NCI-H226 (cell line): ENCODE data around the gene FNDC3B.

Source experiments
- DNase-seq: peaks from one replicate; pipeline ENCODE4 v3.0.0-alpha.2; 2015

FNDC3B gene

DNA sequence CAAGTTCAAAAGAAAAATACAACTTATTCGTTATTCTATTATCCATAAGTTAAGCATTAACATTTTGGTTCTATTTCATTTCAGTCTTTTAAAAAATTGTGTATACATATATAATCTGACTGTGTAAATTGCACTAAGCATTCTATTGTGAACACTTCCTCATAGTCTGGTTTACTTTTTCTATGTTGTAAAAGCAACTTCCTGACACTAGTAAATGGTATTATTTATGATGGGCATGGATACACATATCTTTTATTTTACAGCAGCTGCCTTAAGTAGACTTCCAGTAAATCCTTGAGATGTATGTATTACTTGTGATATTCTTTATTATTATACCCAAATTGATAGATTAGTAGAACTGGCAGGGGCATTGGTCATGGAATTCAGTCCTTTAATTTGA lies 58.2 kb downstream of the FNDC3B start:
- no peak for DNase-seq

DNA sequence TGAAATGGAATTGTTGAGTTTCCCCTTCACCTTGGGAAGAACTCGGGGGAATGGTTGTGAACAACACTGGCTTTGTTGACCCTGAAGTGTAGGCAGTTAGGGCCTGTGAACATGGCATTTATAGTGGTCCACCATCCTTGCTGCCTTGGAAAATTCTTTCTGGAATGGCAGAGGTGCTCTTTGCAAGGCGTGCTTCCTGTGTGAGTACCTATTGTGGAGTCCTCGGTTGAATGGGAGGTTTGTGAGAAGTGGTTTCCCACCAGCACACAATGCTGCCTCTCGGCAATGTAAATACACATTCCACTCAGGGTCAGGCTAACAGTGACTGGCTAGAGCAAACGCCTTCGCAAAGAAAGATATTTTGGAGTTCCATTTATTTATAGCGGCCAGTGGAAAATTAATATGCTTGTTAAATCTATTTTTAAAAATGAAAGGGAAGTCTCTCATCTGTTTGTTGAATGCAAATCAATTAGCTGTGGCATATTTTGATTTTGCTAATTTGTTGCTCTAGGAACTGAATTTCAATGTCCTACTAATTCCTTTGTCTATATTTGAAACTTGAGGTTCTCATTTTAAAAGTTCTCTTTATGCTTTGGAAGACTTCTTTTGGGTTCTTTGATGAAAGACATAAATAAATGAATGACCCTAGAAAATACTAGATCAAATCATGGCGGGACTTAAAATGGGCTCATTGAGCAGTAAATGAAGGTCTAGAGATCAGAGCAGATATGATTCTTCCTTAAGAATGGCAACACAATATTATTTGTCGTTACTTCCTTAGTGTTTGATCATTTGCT lies 59.5 kb downstream of the FNDC3B start:
- no peak for DNase-seq

DNA sequence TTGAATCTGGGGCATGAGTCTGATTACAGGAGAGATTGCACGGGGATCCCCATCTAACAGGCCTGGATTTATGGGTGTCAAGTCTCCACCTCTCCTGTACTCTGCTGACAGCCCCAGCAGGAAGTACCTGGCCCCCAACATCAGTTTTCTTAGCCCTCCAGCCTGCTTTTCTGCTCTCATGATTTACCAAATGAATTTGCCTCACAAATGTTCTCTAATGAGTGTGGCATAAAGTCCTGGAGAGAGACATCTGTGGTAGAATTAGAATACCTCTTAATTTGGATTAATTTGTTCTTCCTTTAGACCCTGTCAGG lies 60.1 kb downstream of the FNDC3B start:
- DNase-seq, result no peak

DNA sequence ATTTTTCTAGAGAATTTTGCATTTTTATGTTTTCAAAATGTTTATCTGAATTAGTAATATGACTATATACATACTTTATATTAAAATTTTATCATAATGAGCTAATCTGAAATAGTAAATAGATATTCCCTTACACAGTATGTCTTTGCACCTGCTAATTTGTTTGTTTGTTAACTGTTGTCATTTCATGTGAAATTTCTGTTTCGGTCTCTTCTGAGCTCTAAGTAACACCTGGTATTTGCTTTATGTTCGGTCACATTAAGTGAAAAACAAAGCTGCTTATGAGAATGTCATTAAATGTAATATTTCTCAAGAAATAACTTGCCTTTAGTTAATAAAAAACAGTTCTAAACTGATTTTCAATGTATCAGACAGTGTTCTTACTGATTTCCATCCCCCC lies 61.1 kb downstream of the FNDC3B start:
- DNase-seq, result no peak

DNA sequence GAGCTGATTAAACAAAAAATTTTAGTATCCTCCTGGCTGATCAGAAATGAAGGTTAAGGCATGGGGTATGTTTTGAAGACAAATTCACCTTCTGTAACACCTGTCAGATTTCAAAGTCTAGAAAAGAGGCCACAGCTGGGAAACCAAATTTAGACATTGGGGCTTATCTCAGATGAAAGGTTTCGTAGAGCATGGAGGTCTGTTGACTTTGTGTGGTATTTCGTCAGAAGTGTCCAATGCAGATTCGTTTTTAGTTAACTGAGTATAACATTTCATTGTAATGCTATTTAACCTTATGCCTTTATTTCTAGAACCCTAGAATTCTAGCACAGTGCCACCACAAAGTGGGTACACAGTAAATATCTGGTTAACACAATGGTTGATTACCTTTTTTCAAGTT lies 61.7 kb downstream of the FNDC3B start:
- DNase-seq, result no peak

DNA sequence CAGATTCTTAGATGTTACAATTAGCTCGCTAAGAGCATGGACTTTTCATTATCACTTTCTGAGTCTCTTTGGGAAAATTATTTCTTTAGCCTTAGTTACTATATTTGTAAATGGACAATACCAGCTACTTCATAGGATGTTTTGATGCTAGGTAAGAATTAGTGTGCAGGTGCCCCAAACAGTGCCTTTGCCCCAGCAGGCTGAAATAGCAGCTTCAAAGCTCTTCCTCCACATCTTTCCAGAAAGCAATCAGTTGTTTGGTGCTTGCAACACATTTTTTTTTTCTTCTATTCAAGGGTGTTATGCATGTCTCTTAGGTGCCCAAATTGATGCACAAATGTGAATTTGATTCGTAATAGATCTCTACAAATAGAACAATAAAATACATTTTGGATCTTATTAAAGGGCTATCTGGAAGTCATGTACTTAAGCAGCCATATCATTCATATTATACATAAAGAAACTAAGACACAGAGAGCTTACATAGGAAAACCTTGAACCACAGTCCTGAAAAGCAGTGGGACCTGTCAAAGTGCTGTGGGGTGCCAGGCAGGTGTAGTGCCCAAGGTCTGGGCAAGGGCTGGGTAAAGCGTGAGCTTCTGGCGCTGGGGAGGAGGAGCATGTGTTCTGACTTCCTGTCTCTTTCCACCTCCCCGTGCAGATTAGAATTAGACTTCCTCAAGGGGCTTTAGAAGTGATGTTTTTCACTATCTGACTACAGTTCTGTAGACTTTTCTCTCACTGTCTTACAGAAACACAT lies 62.9 kb downstream of the FNDC3B start:
- no peak for DNase-seq

DNA sequence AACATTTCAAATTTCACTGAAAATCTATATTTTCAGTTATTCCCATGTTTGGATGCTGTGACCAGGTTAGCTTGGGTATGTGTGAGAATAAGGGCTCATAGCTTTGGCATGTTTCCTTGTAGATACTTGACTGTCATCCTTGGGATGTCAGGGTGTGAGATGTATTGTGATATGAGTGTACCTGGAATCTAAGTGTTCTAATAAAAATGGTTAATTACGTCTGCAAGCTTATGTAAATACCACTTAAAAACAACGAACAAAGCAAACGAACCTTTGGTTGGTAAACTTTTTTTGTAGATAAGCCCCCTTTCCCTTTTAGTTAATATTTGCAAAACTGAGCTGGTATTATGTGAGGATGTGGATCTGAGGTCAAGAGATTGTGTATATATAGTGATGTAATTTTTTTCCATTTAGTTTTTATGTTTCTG lies 63.5 kb downstream of the FNDC3B start:
- DNase-seq, result no peak

DNA sequence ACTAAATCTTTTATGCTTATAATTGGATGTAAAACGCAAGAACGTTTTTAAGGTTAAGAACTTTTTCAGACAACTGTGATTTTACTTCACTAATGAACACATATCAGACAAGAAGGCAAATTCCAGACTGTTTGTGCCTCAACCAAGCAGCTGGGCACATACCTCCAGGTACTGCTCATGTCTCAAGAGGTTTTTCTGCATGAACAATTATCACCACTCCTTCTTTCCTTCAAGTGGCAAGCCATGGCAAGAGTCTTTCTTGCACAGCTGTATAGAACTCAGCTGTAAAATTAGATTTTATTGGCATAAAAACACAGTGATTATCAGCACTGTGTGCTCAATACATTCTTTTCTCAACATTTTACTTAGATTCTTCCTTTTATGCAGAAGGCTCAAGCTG lies 64.3 kb downstream of the FNDC3B start:
- DNase-seq, result peak; percentile 37

DNA sequence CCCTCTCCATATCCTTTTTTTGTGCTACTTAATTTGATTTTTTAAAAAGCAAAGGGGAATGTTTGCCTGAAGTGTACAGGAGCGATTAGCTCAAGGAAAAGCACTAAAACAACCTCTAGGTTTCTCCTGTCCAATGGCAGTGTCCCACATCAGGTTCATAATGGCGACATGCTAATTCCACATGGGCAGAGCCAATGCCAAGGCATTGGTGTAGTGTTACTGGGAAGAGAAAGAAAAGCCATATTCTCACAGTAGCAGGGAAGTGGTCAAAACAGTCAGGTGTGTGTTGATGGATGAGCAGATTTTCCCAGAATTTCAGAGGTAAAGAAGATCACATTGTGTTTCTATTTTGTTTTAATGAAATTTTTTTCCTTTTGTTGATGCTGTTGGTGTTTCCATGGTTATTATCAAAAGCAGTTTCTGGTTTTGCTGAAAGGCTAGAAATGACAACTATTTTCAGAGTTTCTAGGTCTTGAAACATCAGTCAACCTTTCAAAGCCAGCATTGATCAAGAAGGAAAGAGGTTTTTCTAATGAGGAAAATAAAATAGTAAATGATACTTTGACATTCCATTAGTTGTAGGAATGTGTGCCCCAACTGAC lies 65.2 kb downstream of the FNDC3B start:
- DNase-seq, result peak; percentile 75

DNA sequence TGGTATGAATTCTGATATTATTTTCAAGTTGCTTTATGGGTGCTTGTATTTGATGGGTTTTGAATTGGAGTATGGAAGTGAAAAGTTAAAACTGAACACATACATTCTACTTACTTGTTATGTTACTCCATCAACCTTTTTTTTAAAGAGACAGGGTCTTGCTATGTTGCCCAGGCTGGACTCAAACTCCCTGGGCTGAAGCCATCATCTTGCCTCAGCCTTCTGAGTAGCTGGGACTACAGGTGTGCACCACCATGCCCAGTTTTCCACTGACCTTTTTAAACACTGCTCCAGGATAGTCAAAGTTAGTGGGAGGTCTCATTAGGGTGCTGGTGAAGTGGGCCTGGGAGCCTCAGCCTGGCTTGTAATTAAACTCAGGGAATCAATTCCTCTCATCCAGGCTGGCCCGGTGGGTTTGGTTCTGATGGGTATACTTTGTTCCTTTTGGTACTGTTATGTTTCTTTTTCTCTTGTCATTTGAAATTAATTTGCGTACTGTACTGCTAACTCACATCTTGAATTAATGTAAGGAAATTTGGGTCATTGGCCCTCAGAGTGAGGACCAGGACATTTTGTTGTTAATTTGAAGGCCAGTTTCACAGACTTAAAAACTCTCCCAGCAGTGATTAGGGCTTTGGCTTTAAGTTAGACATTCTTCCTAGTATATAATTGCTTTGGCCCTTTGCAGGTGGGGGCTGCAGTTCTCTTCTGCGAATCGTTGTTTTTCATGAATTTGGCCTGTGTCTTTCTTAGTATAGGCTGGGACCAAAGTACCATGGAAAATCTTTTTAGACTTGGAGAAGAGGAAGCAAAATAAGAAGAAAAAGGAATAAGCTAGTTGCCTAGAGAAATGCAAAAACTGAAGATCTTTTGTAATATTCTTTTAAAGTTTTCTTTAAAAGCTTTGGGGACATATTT lies 66.9 kb downstream of the FNDC3B start:
- no peak for DNase-seq

DNA sequence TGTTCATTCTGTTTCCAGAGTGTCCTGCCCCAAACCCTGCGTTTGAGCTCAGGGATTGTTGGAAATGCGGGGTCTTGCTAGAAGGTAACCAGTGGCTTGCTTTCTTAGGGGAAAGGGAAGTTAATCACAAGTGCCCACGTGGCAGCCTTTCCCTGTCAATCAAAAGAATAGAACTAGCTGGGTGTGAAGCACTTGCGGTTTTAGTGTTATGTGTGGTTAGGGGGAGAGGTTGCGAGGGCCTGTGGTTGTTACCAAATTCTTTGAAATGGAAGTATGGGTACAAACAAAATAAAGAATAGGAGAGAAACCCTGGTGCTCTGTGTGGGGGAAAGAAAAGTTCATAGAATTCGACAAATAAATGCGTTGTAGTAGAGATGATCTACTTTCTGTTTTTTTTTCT lies 67.6 kb downstream of the FNDC3B start:
- no peak for DNase-seq

DNA sequence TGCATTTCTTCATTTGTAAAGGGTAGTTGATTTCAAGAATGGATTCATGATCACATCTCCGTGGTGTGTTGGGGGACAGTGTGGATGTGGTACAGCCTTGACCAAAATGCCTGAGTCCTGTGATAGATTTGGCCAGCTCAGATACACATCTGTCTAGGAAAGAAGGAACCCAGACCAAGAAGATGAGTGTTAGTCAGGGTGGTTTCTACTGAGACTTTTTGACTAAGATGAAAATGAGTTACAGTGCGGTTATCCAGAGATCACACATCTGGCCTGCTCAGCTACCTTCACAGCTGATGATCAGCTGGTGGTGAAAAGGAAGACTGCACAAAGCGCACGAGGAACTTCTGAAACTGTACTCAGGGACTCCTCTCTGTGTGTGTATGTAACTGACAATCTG lies 68.0 kb downstream of the FNDC3B start:
- DNase-seq, result no peak

DNA sequence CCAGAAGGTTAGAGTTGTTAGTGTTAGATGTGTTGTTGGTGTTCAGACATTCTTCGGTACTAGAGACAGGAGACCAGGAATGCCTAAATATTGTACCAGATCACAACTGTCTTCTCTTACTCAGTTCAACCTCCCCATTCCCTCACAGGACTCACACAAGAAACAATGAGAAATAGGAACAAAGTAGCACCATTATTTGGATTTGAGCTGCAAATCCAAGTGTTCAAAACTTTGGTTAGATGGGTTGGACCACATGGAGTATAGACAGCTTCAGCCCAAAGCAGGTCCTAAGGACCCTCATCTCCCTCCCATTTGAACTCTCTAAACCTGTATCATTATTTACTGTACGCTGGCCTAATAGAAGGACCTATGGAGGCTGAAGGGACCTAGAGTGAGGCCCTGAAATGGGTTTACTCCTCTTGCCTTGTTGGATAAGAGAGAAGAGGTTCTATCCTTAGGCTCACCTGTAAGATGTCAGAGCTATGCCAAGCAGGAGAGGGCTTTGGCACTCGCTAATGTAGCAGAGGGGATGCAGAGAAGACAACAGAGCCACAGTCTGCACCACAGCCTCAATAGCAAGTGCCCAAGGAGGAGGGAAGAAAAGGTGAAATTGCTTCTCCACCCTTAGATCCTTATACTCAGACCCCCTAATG lies 70.9 kb downstream of the FNDC3B start:
- DNase-seq, result no peak

DNA sequence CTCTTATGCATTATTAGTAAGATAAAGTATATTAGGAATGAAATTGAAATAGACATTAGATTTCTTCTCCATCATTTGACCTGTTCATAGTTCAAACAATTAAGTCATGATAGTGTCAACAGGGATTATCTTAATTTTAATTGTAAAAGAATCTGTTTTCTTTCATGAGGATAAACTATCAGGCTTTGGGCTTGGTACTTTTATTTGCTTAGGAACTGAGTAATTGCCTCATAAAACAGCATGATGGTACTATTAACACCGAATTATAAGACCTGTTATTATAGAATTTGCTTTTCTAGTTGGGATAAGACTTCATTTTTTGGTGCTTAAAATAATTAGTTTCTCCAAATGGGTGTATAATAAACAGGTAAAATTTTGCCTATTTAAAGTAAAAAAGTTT lies 71.8 kb downstream of the FNDC3B start:
- no peak for DNase-seq

DNA sequence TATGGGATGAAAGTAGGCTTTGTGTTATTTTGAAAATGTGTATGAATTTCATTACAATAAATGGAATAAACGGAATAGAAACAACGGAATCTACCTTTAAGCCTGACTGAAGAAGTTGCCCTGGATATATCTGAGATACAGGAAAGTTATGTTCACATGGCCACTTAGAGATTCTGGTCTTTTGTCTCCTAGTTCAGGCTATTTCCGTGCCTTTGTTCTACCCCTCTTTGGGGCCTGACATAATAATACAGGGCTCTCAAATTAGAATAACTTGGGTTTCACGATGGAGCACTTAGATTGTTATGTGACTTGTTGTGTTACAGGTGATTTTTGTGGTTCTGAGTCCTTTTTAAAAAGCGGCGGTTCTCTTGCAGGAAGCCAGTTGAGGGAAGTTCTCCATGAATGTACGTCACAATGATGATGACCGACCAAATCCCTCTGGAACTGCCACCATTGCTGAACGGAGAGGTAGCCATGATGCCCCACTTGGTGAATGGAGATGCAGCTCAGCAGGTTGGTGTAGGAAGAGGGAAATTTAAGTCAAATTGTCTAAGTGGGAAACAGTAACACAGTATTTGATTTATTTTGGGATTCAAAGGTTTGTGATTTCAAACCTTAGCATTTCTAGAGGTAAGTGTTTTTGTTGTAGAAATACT lies 72.8 kb downstream of the FNDC3B start:
- DNase-seq, result no peak

DNA sequence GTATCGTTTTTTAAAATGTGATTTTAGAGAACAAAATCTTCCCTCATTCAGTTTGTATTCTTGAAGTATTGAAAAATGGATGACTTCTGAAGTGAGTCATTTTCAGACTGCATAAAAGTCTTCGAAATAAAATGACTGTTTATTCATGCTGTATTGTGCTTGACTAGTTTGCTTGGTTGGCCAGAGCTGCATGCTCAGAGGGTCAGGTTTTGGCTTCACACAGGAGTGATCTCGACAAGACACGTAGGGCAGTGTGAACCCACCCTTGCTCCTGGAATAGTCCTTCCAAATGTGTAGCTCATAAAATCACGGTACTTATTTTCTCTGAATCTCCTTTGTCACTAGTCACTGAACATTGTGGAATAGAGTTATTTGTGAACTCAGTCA lies 73.3 kb downstream of the FNDC3B start:
- no peak for DNase-seq

DNA sequence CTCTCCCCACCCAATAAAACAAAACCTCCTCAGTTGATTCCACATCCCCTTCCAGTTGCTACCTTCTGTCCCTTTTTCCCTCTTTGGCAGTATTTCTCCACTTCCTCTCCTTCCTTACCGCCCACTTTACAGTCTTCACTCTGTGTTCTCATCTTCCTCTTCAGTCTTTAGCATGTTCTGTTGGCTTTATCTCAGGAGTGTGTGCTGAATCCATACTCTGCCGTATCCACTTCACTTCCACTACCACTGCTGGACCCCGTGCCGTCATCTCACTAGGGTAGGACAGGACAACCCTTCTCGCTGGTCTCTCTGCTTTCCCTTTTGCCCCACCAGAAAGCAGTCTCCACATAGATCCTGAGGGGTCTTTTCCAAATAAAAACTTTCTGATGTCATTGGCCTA lies 74.3 kb downstream of the FNDC3B start:
- no peak for DNase-seq

DNA sequence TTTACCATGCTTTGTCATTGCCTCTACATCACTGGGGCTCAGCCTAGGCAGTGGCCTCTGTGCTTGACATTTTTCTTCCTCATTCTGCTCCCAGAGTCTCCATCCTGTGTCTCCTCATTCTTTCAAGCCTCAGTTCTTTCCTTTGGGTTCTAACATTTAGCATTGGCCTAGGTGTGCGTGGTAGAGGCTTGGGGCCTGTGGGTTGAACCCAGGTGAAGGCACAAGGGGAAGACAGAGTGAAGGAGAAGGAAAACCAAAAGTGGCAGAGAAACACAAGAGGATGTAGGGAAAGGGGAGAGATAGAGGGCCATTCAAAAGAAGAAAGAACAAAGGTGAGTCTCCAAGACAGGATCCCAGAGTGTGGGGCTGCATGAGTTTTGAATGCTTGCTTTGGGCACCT lies 75.7 kb downstream of the FNDC3B start:
- DNase-seq, result no peak

DNA sequence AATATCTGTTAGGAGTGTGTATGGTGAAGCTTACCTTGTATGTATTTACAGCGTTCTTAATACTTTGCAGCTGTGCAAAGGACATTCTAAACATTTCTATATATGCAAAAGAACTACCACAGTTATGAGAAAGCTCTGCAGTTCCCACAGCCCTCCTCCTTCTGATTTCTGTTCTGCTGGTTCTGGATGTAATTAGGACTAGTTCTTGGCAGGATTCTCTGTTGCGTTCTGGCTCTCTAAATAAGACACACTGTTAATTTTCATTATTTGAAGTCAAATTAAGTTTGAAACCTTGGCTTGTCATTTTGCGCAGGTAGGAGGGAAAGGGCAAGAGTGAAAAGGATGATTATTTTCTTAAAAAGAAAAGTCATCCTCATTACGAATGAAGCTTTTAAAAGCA lies 76.4 kb downstream of the FNDC3B start:
- DNase-seq, result no peak

DNA sequence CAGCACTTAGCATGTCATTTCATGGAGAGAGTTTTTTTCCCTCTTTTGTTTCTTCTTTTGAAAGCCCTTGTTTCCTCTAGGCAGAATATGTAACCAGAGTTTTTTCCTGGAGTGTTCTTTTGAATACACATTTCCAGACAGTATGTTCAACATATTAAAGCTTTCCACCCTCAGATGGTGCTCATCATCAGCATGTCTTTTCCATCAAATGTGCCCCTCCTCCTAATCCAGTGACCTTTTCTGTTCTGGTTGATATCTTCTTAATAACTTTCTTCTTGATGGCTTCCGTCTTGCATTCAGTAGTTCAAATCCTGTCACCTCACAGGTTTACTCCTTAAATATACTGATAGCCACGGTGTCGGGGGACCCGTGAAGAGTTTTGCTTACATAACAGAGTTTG lies 78.6 kb downstream of the FNDC3B start:
- no peak for DNase-seq

DNA sequence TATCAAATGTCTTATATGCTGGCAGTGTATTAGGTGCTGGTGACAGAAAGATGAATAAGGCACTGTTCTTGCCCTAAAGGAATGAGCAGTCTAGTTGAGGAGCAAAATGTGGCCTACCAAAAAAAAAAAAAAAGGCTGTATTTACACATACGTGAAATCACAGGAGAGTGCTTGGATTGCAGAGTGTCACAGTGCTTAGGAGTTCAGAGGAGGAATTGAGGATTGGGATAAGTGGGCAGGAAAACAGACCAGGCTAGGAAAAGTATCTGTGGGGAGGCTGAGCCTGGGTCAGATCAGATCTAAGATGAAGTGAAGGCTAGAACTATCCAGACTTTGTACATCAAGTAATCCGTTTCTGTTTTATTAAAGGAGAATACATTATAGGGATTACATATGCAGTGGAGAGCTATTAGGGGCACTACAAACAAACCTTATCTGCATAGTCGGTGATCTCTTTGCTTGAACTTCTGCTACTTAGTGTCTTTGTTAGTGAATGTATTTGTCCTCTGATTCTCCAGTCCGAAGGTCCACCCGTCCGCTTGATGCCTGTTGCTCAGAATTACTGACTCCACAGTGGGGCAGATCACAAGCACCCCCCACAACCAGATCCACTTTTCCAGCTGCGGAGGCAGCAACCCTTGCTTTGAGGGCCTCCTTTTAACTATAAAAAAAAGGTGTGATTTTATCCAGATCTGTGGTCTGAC lies 80.0 kb downstream of the FNDC3B start:
- no peak for DNase-seq

DNA sequence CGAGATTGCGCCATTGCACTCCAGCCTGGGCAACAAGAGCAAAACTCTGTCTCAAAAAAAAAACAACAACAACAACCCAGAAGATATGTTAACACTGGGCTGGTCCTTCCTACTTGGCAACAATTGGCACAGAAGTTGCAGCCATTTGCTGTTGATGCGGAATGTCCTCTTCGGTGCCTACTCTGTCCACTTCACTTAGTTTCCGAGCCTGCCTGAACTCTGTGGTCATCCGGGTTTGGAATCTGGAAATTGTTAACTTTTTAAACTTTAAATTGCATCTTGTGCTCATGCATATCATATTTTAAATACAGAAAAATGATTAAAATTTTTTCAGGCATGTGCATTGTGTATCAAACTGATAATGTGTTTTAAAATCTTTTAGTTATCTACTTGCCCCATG lies 81.5 kb downstream of the FNDC3B start:
- DNase-seq, result no peak
